Measurements from ENCODE around the gene AFF1.

DNA sequence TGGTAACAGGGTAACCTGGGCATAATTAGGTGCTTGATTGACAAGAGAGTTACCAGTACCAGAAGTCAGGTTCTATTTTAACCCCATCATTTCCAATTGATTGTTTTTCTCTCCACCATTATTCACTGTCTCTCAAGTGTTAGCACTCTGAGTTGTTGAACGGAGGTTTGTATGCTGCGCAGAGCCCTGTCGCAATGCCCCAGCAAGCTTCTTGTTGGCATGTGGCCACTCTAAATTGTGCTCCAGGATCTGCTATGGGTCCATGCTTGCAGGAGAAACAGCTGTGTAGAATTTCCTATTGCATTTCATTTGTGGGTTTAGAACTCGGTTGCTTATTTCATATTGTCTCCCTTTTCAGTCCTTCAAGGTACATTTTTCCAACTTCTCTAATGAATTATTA is 187.4 kb downstream of the AFF1 start:
- TF ChIP-seq SIN3A (IDR thresholded peaks at IDR 0.05; ENCODE audit: borderline replicate concordance, insufficient read depth, low read length), result no peak
- TF ChIP-seq POLR2AphosphoS5 (IDR thresholded peaks at IDR 0.05; ENCODE audit: low read depth, low read length), result no peak
- TF ChIP-seq, protein P1, sequence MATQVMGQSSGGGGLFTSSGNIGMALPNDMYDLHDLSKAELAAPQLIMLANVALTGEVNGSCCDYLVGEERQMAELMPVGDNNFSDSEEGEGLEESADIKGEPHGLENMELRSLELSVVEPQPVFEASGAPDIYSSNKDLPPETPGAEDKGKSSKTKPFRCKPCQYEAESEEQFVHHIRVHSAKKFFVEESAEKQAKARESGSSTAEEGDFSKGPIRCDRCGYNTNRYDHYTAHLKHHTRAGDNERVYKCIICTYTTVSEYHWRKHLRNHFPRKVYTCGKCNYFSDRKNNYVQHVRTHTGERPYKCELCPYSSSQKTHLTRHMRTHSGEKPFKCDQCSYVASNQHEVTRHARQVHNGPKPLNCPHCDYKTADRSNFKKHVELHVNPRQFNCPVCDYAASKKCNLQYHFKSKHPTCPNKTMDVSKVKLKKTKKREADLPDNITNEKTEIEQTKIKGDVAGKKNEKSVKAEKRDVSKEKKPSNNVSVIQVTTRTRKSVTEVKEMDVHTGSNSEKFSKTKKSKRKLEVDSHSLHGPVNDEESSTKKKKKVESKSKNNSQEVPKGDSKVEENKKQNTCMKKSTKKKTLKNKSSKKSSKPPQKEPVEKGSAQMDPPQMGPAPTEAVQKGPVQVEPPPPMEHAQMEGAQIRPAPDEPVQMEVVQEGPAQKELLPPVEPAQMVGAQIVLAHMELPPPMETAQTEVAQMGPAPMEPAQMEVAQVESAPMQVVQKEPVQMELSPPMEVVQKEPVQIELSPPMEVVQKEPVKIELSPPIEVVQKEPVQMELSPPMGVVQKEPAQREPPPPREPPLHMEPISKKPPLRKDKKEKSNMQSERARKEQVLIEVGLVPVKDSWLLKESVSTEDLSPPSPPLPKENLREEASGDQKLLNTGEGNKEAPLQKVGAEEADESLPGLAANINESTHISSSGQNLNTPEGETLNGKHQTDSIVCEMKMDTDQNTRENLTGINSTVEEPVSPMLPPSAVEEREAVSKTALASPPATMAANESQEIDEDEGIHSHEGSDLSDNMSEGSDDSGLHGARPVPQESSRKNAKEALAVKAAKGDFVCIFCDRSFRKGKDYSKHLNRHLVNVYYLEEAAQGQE (IDR thresholded peaks at IDR 0.05; ENCODE audit: insufficient read depth in 1 of 2, low read depth in 2 of 2, low read length in 2 of 2), result no peak

All from PFSK-1 (cell line).